Suprapubic skin (tissue), 4 donors: ENCODE measurements around the gene P2RY2.

ENCODE experiments used
- CTCF ChIP-seq, 2 donors: fragments of 200-600 bp in 1 of 2; fragments of 450-650 bp in 1 of 2; sonication (generic) in 1 of 2; IDR thresholded peaks; one replicate each; pipeline ENCODE4 v1.5.1; 2016 to 2019; ENCODE audit warnings: antibody characterized with exemption in 2 of 2, mild to moderate bottlenecking in 1 of 2, moderate library complexity in 1 of 2
- EP300 ChIP-seq: sonication (generic); formaldehyde crosslinking; IDR thresholded peaks from one replicate; pipeline ENCODE4 v1.6.1; 2017; ENCODE audit warnings: antibody characterized with exemption
- POLR2A ChIP-seq, 2 donors: fragments of 450-650 bp; IDR thresholded peaks; one replicate each; pipeline ENCODE4 v1.6.1; 2017; ENCODE audit warnings: antibody characterized with exemption in 2 of 2, mild to moderate bottlenecking in 2 of 2, moderate library complexity in 2 of 2
- POLR2AphosphoS5 ChIP-seq, 3 donors: sonication (generic); formaldehyde crosslinking; IDR thresholded peaks; one replicate each; pipeline ENCODE4 v1.6.1; 2017; ENCODE audit warnings: antibody characterized with exemption in 3 of 3

- TF ChIP-seq CTCF (IDR thresholded peaks at IDR 0.05) (peak in 1 of 2 donors; percentile 56), EP300 (no peak), POLR2A (IDR thresholded peaks at IDR 0.05) (no peak), POLR2AphosphoS5 (IDR thresholded peaks at IDR 0.05) (no peak)
Measured at GRCh38 chr11:73218106-73218829, at the start of gene P2RY2.
